Ascending aorta (tissue), 2 donors: ENCODE data around the gene SOD3. TPM values are rescaled to one million over a fixed set of nuclear protein-coding genes. Genes with fewer than 3 reads are reported as not detected.
A peak's percentile ranks its signal among the peaks of the same experiment; 100 is the strongest.

Source experiments
- DNase-seq, 2 donors: peaks; one replicate each; pipeline ENCODE4 v3.0.0-alpha.2; 2019; ENCODE audit warnings: low spot score in 2 of 2
- H3K27ac ChIP-seq, 2 donors: fragments of 200-600 bp; sonication (generic); one replicate each; pipeline ENCODE4 v1.5.1; 2016 to 2017; ENCODE audit warnings: mild to moderate bottlenecking in 1 of 2
- H3K27me3 ChIP-seq: fragments of 200-600 bp; sonication (generic); one replicate; pipeline ENCODE4 v1.5.1; 2017
- H3K36me3 ChIP-seq, 2 donors: fragments of 200-600 bp; sonication (generic); one replicate each; pipeline ENCODE4 v1.5.1; 2016
- H3K4me1 ChIP-seq, 2 donors: fragments of 200-600 bp; sonication (generic); one replicate each; pipeline ENCODE4 v1.5.1; 2016 to 2017; ENCODE audit warnings: mild to moderate bottlenecking in 1 of 2
- H3K4me3 ChIP-seq, 2 donors: fragments of 200-600 bp; sonication (generic); one replicate each; pipeline ENCODE4 v1.5.1; 2016 to 2017; ENCODE audit warnings: mild to moderate bottlenecking in 1 of 2
- H3K9me3 ChIP-seq, 2 donors: fragments of 200-600 bp; sonication (generic); one replicate each; pipeline ENCODE4 v1.5.1; 2016
- CTCF ChIP-seq, 3 experiments: fragments of 200-600 bp in 2 of 3; fragments of 450-650 bp in 1 of 3; sonication (generic) in 2 of 3; IDR thresholded peaks; one replicate each; pipeline ENCODE4 v1.5.1; 2016 to 2019; ENCODE audit warnings: antibody characterized with exemption in 3 of 3, mild to moderate bottlenecking in 1 of 3, moderate library complexity in 1 of 3
- intact Hi-C: fragments of 100-400 bp; cut with DNase I; formaldehyde crosslinking; loops from one replicate; pipeline ENCODE4 v1.15.1; 2023
- total RNA-seq: library from RNA; depleted of rRNA; stranded (reverse); fragments of >200 nt; gene quantifications from one replicate; pipeline ENCODE4 v1.1.0, GENCODE V29; 2016

SOD3 gene
- total RNA-seq, 1 donor from 2014 or later: 893 TPM

GRCh38 chr4:24849756-24850155 is 54.4 kb downstream of the SOD3 start:
- intact Hi-C loops: loop anchor here (2.0 to 10.0 kb wide), 3 partner anchors 63 to 385 kb away; partner anchors contain the start of genes CCDC149 and PI4K2B
- Histone ChIP-seq H3K4me3 (no peak overlapping the region), H3K4me1 (peaks cover 10 to 37% of the 10 kb centered on the region in 2 donors), H3K27me3 (no peaks in the 10 kb centered on the region), H3K9me3 (no peaks in the 10 kb centered on the region), H3K27ac (peak overlapping the region; percentile 69 to 79), H3K36me3 (no peaks in the 10 kb centered on the region)
- no peak for DNase-seq
- TF ChIP-seq CTCF (IDR thresholded peaks at IDR 0.05): no peak

Other genes starting within 250 kb of the SOD3 start
- gene DHX15, start 211.0 kb upstream of the SOD3 start, total RNA-seq: 46.6 TPM
- 8.7 TPM for gene CCDC149, start 117.5 kb downstream of the SOD3 start, total RNA-seq
- 2.2 TPM for gene LGI2, start 235.4 kb downstream of the SOD3 start, total RNA-seq